GM11168 (cell line): ENCODE measurements around the gene CEP350.

Experiments
- in situ Hi-C: fragments of 300-500 bp; cut with MboI; formaldehyde crosslinking; loops from one replicate; pipeline ENCODE4 v1.12.0; 2022; ENCODE audit warnings: low sequenced_read_pairs; ENCODE audit not compliant: unreplicated experiment

CEP350 gene

GRCh38 chr1:180145446-180145845, 190.8 kb downstream of the CEP350 start:
- in situ Hi-C loops, result no loop called here

GRCh38 chr1:180150982-180151381, 196.4 kb downstream of the CEP350 start:
- in situ Hi-C loops, result loop anchor here (25.0 kb wide), 2 partner anchors 289 to 439 kb away; no protein-coding TSS in a partner anchor

DNA sequence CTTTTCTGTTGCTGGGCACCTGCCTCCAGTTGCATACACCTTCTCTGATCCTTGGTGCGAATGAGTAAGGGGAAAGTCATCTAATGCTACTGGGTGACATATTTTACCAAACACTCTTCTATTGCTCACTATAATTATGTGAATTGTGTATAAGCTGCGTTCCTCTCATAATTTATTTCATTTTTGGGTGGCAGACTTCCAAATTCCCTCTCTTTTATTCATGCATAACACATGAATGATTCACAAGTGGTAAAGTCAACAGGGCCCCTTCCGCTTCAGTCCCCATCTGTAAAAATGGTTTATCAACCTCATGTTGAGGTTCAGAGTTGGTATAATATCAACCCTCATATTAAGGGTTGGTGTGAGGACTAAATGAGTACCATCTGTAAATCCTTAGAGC, 196.9 kb downstream of the CEP350 start:
- in situ Hi-C loops, result loop anchor here (25.0 kb wide), 2 partner anchors 289 to 439 kb away; no protein-coding TSS in a partner anchor

DNA sequence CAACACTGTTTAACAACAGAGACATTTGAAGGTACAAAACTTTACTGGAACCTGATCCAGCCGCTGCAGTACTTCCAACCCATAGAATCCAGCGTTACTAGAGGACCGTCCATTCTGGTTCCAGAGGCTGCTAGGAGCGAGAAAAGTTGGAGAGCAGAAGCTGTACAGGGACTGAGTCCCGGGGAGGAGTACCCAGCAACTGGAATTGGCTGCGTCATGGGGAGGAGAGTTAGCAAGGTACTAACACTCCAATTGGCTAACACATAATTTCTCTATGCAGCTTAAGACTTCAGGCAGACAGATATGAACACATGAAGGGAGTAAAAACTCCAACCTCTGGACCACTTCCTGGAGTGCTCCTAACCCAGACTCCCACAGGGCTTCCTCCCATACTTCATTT, 198.0 kb downstream of the CEP350 start:
- in situ Hi-C loops, result loop anchor here (25.0 kb wide), 2 partner anchors 290 to 440 kb away; no protein-coding TSS in a partner anchor

DNA sequence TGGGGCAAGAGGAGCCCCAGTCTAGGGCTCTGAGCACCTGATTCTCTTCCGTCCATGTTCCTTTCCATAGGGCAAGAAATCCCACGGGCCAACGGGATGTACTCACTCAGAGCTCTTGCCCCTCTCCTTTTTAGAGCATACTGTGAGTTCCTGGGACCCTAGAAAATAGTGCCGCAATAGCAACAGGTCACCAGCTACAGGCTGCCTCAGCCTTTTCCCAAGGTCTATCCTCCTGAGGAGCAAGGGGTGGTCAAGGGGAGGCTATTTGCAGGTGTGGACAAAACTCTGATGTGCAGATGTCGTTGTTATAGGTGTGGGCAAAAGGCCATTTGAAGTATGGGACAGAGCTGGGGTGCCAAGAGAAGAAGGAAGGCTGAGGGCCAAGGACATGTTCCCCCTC, 198.4 kb downstream of the CEP350 start:
- in situ Hi-C loops, result loop anchor here (25.0 kb wide), 2 partner anchors 291 to 441 kb away; no protein-coding TSS in a partner anchor

- in situ Hi-C loops, result loop anchor here (25.0 kb wide), 2 partner anchors 292 to 442 kb away; no protein-coding TSS in a partner anchor
These were observed 199.4 kb downstream of the CEP350 start for GRCh38 chr1:180154003-180154324.

- in situ Hi-C loops, result loop anchor here (25.0 kb wide), 2 partner anchors 292 to 442 kb away; no protein-coding TSS in a partner anchor
These were observed 199.9 kb downstream of the CEP350 start, which contains the start of gene QSOX1 for GRCh38 chr1:180154325-180155181. Gene QSOX1 (plus strand): TSS chr1:180154869. CDS start chr1:180154908, 39 bp downstream.

- in situ Hi-C loops, result loop anchor here (25.0 kb wide), 2 partner anchors 293 to 443 kb away; no protein-coding TSS in a partner anchor
These were observed 200.6 kb downstream of the CEP350 start for GRCh38 chr1:180155182-180155682.

- in situ Hi-C loops, result loop anchor here (25.0 kb wide), 2 partner anchors 294 to 444 kb away; no protein-coding TSS in a partner anchor
These were observed 201.6 kb downstream of the CEP350 start for GRCh38 chr1:180156201-180156600.

DNA sequence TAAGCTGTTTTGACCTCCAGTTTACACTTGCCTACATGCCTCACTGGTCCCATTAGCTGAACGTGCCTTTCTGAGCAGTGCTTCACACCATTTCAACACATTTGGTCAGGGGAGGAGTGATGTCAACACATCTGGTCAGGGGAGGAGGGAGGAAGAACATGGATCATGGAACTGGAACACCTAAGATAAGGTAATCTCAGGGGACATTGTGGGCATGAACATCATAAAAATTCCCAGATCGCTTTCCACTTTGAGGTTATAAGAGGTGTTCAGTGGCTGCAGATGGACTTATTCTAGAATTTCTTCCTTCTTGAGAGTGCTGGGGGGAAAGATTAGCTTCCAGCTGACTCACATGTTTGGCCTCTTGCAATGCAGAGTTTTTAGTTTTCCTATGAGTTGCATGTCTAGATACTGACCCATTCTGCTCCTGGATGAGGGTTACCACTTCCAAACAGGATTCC, 202.1 kb downstream of the CEP350 start:
- in situ Hi-C loops, result loop anchor here (25.0 kb wide), 2 partner anchors 294 to 444 kb away; no protein-coding TSS in a partner anchor

- in situ Hi-C loops, result loop anchor here (25.0 kb wide), 2 partner anchors 295 to 445 kb away; no protein-coding TSS in a partner anchor
These were observed 202.5 kb downstream of the CEP350 start for GRCh38 chr1:180157108-180157507.

DNA sequence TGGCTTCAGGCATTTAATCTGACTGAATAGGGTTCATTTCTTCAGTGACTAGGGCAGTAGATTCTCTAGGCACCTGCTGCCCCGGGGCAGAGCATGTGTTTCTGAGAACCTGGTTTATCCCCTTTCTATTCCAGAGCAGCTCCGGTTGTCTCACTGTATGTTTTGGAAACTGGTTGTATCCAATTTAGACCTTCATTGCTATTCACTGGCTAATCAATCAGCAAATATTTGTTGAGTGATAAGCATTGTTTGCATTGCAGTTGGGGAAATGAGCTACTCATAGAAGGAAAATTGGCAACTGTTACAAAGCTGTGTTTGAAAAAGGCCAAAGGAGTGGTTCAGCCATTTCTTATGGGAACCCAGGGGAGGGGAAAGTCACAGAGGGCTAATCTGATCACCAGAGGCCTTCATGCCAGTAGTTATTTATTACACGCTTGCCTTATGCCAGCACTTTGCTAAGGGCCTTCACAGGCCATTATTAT, 203.0 kb downstream of the CEP350 start:
- in situ Hi-C loops, result loop anchor here (25.0 kb wide), 2 partner anchors 295 to 445 kb away; no protein-coding TSS in a partner anchor

- in situ Hi-C loops, result loop anchor here (25.0 kb wide), 2 partner anchors 296 to 446 kb away; no protein-coding TSS in a partner anchor
These were observed 203.8 kb downstream of the CEP350 start for GRCh38 chr1:180158149-180159147.

- in situ Hi-C loops, result loop anchor here (25.0 kb wide), 2 partner anchors 298 to 448 kb away; no protein-coding TSS in a partner anchor
These were observed 205.7 kb downstream of the CEP350 start for GRCh38 chr1:180160357-180160756.

DNA sequence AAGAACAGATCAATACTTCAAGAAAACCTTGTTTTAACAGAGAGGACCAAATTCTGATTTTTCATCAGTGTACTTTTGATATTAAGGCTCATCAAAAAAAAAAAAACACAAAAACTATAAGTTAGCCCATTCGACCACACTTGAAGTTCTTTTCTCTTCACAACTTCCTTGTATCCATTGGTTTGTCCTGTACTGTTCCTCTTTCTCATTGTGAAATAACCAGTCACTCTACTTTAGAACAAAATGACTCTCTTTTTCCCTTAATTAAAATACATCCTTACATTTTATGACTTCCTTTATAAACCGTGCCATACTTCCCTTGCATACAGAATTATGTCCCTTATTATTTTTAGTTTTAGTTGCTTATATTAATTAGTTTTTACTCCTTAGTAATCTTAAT, 208.4 kb downstream of the CEP350 start:
- in situ Hi-C loops, result loop anchor here (25.0 kb wide), 2 partner anchors 301 to 451 kb away; no protein-coding TSS in a partner anchor
